Stimulated activated CD4-positive, alpha-beta T cell treated with anti-CD3 and anti-CD28 coated beads, TNF-alpha, amount 100 ng/mL, for 48 hours (primary cell): ENCODE data around the gene PLCE1.
"Not testable (repeated sequence)": the region's sequence is repeated elsewhere in the genome, so short reads cannot be mapped to it uniquely, and the experiment has no call there.

ENCODE experiments used
- DNase-seq, 3 donors: peaks; one replicate each; pipeline ENCODE4 v3.0.0-alpha.2; 2020; ENCODE audit warnings: low read depth in 3 of 3

The PLCE1 gene

DNA sequence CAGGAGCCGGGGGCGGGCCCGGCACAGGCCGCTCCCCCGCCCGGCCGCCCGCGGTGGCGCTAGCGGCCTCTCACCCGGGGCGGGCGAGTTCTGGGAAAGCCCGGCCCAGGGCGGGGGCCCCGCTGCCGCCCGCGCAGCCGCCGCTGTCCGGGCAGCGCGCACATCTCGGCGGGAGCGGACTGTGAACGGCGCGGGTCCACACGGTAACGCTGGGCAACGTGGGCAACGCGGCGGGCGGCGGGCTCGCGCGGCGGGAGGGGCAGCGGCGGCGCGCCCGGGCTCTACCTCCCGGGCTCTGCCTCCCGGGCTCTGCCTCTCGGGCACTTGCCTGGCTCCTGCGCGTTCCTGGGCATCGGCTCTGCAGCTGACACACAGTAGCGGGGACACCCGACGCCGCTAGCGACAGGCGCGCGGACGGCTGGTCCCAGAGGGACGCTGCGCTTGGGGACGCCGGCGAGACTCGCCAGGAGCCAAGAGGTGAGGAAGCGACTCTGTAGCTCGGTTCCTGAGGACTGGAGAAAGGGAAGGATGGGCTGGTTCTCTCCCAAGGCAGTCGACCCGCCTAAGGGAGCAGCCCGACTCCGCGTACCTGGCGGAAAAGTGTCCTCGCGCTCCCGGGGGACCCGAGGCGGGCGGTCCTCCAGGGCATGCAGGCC is at the start of gene PLCE1:
Gene PLCE1, plus strand, starts transcription at position 150 of the 656 bp plus-strand sequence. CDS start 37,116 bp downstream, outside the sequence.
- DNase-seq, result no peak

DNA sequence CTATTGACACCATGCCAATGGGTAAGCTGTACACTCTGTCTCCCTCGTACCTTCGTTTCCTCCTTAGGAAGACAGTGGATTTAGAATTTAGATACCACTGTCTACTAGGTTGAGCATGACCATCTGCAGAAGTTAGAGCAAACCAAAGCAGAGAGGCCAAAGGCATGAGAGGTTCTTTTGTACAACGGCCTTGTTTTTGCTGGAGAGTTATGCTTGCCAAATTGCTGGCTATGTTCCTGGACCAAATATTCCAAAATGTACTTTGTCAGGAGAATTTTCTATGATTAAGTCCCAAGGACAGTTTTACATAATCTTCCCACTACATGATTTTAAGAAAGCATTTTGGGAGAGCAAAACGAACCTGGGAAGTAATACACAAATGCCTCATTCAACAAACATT is 47.9 kb upstream of the PLCE1 start:
- no peak for DNase-seq

GRCh38 chr10:93947055-93947454 is 46.7 kb upstream of the PLCE1 start:
- no peak for DNase-seq

DNA sequence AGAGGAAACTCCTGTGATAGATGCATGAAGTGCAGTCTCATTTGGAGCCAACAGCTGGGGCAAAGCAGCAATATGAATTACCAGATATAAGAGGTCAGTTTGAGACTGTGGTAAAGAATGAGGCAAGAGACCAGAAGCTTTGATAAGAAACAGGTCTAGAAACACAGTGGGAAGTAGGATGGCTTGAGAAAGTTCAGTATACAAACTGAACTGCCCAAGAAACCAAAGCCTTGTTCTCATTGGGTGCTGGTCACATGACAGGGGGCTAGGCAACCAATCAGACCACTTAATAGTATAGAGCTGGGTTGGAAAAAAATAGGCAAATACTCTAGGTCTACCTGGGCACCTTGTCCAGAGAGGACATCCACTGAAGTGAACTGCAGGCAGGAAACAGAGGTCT is 46.2 kb upstream of the PLCE1 start:
- no peak for DNase-seq

- no peak for DNase-seq
Measured at GRCh38 chr10:93951905-93952304, 41.8 kb upstream of the PLCE1 start.

- DNase-seq, result no peak
Measured at GRCh38 chr10:93954299-93954698, 39.4 kb upstream of the PLCE1 start.

DNA sequence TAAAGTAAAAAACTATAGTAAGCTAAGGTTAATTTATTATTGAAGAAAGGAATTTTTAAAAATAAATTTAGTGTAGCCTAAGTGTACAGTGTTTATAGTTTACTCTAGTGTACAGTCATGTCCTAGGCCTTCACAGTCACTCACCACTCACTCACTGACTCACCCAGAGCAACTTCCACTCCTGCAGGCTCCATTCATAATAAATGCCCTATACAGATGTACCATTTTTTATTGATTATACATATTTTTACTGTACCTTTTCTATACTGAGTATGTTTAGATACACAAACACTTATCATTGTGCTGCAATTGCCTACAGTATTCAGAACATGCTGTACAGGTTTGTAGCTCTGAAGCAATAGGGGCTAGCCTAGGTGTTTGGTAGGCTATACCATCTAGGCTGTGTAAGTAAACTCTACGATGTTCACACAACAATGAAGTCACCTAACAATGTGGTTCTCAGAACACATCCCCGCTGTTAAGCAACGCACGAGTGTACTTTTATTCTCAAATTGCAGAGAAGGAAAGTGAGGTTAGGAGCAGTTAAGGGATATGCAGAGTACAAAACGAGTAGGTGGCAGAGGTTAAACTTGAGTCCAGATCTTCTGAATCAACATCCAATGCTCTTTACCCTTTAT is 38.9 kb upstream of the PLCE1 start:
- no peak for DNase-seq

- no peak for DNase-seq
Measured at GRCh38 chr10:93958834-93959233, 34.9 kb upstream of the PLCE1 start.

DNA sequence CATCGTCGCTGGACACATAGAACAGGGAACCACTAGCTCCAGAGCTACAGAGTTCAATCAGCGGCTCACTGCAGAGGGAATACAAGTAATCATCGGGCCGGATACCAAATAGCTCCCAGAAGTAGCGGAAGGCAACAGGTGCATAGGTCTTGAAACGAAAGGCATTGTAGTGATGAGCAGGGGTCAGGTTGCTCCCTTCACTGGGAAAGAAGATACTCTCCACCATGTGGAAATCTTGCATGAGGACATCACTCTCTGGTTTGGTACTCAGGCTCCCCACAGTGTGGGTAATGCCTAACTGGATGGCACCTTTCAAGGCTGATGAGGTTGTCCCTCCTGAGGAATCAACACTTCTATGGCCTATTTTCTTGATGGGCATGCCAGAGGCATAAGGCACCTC is 32.7 kb upstream of the PLCE1 start:
- DNase-seq, result not testable (repeated sequence)

GRCh38 chr10:93962973-93963372 is 30.8 kb upstream of the PLCE1 start:
- DNase-seq, result no peak

DNA sequence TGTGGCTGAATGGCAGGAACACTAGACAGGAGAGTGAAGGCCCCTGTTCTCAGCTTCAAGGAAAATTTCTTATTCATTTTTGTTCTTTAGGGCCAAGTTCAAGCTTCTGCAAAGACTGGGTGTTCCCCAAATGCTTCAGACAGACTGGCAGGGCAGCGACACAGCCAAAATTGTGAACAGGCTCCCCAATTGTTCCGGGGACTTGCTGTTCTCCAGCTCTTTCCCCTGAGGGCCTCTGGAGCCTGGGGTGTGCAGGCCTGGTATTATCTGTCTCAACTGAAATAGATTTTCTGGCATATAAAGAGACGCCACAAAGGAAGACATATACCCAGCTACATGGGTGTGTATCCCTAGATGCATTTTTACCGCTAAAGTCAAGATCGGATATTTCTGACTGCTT is 30.3 kb upstream of the PLCE1 start:
- no peak for DNase-seq

DNA sequence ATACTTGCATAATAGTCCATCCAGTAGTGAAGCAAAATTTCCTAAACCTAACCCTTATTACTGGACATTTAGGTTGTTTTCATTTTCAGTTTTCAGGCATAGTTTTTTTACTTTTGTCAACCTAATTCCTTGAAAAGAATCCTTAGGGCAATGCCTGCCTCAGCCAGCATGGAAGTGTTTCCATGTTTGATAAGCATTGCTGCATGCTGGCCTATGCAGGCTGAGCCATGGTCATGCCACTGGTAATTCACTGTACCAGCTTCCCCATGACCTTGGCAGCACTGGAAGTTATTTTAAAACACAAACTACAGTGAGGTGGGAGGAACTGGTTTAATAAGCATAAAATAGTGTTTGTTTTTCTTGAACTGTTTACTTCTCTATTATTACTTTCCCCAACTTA is 27.8 kb upstream of the PLCE1 start:
- no peak for DNase-seq

DNA sequence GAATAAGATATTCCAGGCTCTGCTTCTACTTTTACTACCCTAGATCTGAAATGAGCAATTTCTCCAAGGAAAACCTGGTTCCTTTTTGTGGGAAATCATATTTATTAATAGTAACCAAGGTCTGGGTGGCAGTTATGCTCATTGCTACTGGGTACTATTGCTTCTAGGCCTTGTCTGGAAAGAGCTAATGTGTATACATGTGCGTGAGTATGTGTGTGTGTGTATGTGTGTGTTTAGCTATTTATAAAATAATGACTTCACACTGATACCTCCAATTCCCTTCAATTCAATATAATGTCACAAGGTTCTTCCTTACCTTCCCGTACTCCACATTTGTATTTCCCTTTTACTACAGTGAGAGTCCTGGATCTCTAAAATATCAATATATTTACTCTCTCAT is 26.0 kb upstream of the PLCE1 start:
- no peak for DNase-seq

- no peak for DNase-seq
Measured at GRCh38 chr10:93968540-93968945, 25.2 kb upstream of the PLCE1 start.

DNA sequence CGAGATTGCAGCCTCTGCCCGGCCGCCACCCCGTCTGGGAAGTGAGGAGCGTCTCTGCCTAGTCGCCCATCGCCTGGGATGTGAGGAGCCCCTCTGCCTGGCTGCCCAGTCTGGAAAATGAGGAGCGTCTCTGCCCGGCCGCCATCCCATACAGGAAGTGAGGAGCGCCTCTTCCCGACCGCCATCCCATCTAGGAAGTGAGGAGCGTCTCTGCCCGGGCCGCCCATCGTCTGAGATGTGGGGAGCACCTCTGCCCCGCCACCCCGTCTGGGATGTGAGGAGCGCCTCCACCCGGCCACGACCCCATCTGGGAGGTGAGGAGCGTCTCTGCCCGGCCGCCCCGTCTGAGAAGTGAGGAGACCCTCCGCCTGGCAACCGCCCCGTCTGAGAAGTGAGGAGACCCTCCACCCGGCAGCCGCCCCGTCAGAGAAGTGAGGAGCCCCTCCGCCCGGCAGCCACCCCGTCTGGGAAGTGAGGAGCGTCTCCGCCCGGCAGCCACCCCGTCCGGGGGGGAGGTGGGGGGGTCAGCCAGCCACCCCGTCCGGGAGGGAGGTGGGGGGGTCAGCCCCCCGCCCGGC is 23.2 kb upstream of the PLCE1 start:
- DNase-seq, result not testable (repeated sequence)

GRCh38 chr10:93973748-93974445 is 19.8 kb upstream of the PLCE1 start:
- DNase-seq, result no peak

DNA sequence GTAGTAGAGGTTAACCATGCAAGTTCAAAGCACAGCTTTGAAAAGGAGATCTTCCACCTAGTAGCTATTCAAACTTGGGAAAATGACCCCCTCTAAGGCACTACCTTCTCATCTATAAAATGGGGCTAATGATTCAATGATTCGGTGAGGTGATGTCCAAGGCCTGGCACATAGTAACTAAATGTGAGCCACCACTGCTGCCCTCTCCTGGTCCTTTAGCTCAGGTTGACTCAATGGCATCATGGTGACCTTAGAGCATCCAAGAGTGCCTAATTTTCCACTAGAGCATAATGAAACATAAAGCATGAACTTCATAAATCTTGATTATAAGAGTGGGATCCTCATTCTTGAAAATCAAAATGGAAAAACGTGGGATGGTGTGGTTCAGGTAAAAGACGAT is 16.3 kb upstream of the PLCE1 start:
- no peak for DNase-seq

DNA sequence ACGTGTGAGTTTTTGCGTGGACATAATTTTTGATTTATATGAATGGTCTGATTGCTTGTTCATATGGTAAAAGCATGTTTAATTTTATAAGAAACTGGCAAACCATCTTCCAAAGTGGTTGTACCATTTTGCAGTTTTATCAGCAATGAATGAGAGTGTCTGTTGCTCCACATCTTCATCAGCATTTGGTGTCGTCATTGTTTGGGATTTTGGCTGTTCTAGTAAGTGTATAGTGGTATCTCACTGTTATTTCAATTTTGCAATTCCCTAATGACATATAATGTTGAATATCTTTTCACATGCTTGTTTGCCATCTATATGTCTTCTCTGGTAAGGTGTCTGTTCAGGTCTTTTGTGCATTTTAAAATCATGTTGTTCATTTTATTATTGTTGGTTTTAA is 13.2 kb upstream of the PLCE1 start:
- no peak for DNase-seq

DNA sequence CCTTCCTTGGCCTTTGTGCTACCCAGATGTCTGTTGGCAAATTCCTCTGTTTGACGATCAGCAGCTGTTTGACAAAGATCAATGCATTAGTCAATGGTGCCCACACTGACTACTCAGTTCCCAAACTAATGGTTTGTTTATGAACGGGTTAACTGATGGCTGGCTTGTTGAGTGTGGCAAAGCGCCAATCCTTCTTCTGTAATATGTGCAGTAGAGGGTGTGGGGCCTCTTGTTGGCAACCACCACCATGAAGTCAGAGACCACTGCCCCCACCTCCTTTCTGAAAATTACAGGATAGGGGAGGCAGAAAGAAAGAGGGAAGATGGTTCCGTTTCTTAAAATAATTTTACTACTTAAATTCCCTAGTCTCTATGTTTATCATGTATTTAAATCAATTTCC is 2.6 kb upstream of the PLCE1 start:
- DNase-seq, result no peak

GRCh38 chr10:93991596-93992284 is 2.0 kb upstream of the PLCE1 start:
- DNase-seq, result no peak

DNA sequence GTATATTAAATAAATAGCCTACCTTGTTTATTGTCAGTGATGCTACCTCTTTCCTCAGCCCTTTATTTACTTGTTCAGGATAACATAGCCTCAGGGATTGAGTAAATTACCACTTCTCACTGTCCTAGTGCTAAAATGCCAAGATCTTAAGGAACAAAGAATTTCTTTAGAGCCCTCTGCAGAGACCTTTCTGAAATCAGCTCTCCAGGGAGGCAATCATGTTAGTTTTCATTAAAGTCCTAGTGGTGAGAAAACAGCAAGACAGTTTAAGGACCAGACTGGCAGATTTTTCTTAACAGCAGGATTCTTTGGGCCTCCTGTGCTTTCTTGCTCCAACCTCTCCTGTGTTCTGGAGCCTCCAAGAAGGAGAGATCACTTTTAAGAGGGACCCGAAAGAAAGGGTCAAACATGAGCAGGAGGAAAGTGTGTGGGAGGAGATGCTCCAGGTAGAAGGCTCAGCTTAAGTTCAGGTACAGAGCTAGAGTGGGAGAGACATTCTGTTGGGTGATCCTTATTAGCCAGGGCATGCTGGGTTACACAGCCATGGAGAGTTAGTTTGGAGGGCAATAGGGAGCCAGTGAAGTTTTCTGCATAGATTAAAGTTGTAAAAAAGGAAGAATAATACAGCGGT is 1.2 kb upstream of the PLCE1 start:
- DNase-seq, result no peak

DNA sequence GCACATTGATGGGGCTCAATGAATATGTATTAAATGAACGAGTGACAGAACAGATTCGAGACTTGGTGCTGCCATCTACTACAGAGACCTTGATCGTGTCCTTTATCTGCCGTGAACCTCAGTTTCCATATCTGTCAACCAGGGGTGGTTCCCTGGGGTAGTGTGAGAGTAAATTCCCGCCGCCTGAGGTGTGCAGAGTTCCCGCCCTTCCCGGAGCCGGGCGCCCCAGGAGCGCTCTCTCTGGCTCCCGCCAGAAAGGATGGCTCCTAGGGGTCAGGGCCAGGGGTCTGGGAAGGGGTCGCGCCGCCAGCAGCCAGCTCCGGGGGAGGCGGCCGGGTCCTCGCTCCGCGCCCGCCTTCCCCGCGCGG is 333 bp upstream of the PLCE1 start:
- DNase-seq, result no peak
